ENCODE data around the gene LILRB5.
"Not testable (repeated sequence)": the region's sequence is repeated elsewhere in the genome, so short reads cannot be mapped to it uniquely, and the experiment has no call there.

Gene LILRB5

DNA sequence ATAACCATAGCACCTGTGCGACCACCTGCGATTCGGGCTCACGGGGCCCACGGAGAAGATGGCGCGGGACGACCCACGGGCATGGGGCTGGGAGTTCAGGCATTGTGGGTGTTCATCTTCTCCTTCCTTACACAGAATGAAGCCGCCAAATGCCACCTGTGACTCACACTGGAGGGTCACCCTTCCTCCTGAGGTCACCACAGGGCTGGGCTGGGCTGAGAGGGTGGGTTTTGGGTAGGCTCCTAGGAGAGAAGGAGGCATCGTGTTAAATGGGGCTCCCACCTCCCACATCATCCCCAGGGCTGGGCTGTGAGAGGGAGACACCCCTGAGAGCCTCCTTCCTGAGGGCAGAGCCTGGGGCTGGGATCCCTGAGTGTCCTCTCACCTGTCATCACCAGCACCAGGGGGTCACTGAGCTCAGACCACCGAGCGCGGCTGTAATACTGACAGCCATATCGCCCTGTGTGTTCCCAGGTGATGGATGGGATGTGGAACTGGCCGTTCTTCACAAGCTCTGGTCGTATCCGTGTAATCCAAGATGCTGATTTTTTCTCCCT, 22.4 kb upstream of the LILRB5 start:
- Histone ChIP-seq H3K27me3 (ENCODE audit: low read length) (no peaks in the 10 kb centered on the region), H3K9me3 (ENCODE audit: insufficient read depth, low read length) (no peaks in the 10 kb centered on the region), H3K4me3 (ENCODE audit: insufficient read depth, low read length, poor library complexity, severe bottlenecking) (no peak overlapping the region), H3K36me3 (ENCODE audit: low read length) (no peaks in the 10 kb centered on the region), H3K27ac (ENCODE audit: low read depth, low read length) (no peak overlapping the region), H2AFZ (ENCODE audit: low read depth, low read length, severe bottlenecking) (no peak overlapping the region), H3K9me2 (replicated peaks; ENCODE audit: insufficient read depth, low read length) (no peaks in the 10 kb centered on the region), H3K4me2 (ENCODE audit: low read depth, low read length, poor library complexity, severe bottlenecking) (no peak overlapping the region), H3K9ac (ENCODE audit: low read length) (no peak overlapping the region), H3F3A (ENCODE audit: insufficient read depth) (no peaks in the 10 kb centered on the region), H3K79me2 (ENCODE audit: insufficient read depth, low read length) (no peaks in the 10 kb centered on the region), H4K20me1 (ENCODE audit: low read depth, low read length) (no peaks in the 10 kb centered on the region)
- TF ChIP-seq EZH2phosphoT487 (conservative IDR thresholded peaks at IDR 0.05; ENCODE audit: low read length), result no peak
- TF ChIP-seq, protein P1, sequence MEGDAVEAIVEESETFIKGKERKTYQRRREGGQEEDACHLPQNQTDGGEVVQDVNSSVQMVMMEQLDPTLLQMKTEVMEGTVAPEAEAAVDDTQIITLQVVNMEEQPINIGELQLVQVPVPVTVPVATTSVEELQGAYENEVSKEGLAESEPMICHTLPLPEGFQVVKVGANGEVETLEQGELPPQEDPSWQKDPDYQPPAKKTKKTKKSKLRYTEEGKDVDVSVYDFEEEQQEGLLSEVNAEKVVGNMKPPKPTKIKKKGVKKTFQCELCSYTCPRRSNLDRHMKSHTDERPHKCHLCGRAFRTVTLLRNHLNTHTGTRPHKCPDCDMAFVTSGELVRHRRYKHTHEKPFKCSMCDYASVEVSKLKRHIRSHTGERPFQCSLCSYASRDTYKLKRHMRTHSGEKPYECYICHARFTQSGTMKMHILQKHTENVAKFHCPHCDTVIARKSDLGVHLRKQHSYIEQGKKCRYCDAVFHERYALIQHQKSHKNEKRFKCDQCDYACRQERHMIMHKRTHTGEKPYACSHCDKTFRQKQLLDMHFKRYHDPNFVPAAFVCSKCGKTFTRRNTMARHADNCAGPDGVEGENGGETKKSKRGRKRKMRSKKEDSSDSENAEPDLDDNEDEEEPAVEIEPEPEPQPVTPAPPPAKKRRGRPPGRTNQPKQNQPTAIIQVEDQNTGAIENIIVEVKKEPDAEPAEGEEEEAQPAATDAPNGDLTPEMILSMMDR (IDR thresholded peaks at IDR 0.05; ENCODE audit: insufficient read depth, low read length, poor library complexity, severe bottlenecking), result no peak

DNA sequence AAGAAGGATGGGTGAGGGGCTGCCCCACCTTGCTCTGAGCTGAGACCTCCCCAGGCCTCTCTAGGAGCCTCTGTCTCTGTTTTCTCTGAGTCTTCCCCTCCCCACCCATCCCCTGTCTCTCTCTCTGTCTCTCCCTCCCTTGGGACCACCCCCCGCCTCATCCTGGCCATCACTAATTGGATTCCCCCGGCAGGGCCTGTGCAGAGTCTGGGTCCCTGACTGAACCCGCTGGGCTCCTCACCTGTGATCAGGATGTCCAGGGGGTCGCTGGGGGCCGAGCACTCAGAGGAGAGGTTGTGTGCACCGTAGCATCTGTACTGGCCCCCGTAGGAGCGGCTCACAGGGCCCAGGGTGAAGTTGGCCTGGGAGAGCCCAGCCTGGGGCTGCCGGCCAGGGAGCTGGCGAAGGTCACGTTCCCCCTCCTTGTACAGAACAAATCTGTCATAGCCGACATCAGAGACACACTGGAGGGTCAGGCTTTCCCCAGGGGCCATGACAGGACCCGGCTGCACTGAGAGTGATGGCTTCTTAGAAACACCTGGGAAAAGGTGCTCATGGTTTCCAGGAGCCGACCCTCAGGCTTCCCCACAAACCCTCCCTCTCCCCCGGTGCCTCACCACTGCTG, 21.6 kb upstream of the LILRB5 start:
- not testable (repeated sequence) for H3K79me2 ChIP-seq (ENCODE audit: insufficient read depth, low read length); H3K36me3 ChIP-seq (ENCODE audit: low read length); H3K9ac ChIP-seq (ENCODE audit: low read length); H2AFZ ChIP-seq (ENCODE audit: low read depth, low read length, severe bottlenecking); H3K9me3 ChIP-seq (ENCODE audit: insufficient read depth, low read length); H4K20me1 ChIP-seq (ENCODE audit: low read depth, low read length); H3K4me3 ChIP-seq (ENCODE audit: insufficient read depth, low read length, poor library complexity, severe bottlenecking); H3F3A ChIP-seq (ENCODE audit: insufficient read depth); H3K4me2 ChIP-seq (ENCODE audit: low read depth, low read length, poor library complexity, severe bottlenecking); H3K9me2 ChIP-seq (replicated peaks; ENCODE audit: insufficient read depth, low read length); H3K27me3 ChIP-seq (ENCODE audit: low read length); H3K27ac ChIP-seq (ENCODE audit: low read depth, low read length)

DNA sequence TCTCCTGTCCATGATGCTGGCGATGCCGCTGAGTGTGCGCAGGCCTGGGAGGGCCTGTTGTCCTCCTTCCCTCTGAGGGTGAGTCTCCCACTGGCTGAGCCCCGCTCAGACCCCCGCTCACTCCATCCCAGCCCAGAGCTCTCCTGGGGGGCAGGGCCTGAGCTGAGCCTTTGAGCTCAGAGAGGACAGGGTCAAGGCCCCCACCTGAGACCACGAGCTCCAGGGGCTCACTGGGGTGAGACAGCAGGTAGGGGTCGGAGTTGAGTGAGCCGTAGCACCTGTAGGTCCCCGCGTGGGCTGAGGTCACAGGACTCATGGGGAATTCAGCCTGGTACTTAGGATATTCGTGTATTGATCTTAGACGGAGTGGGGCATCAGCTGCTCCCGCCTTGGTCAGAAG, 21.0 kb upstream of the LILRB5 start:
- H3K9me3 ChIP-seq (ENCODE audit: insufficient read depth, low read length); H3K9ac ChIP-seq (ENCODE audit: low read length); H3K79me2 ChIP-seq (ENCODE audit: insufficient read depth, low read length); H3K9me2 ChIP-seq (replicated peaks; ENCODE audit: insufficient read depth, low read length); H2AFZ ChIP-seq (ENCODE audit: low read depth, low read length, severe bottlenecking); H3K4me3 ChIP-seq (ENCODE audit: insufficient read depth, low read length, poor library complexity, severe bottlenecking); H3F3A ChIP-seq (ENCODE audit: insufficient read depth); H3K36me3 ChIP-seq (ENCODE audit: low read length); H4K20me1 ChIP-seq (ENCODE audit: low read depth, low read length); H3K27me3 ChIP-seq (ENCODE audit: low read length); H3K4me2 ChIP-seq (ENCODE audit: low read depth, low read length, poor library complexity, severe bottlenecking); H3K27ac ChIP-seq (ENCODE audit: low read depth, low read length): not testable (repeated sequence)

DNA sequence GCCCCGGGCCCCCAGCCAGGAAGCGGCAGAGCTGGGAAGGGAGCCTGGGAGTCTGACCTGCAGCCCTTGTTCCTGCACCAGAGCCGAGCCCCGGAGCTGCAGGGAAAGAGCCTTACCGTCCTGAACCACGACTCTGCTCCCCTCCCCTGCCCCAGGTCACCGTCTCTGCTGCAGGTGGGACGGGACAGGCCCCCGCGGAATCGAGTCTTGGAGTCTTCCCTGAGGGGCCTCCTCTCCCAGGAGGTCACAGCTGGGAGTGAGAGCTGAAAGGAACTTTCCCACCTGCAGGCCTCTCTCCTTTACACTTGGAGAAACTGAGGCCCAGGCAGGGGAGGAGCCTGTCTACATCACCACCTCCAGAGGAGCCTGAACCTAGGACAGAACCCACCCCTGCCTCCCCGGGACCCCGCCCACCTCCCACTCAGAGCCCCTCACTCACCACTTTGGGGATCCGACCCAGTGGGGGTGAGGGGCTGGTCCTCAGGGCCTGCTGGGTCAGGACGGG, 20.1 kb upstream of the LILRB5 start:
- H2AFZ ChIP-seq (ENCODE audit: low read depth, low read length, severe bottlenecking); H3K79me2 ChIP-seq (ENCODE audit: insufficient read depth, low read length); H3K9me3 ChIP-seq (ENCODE audit: insufficient read depth, low read length); H4K20me1 ChIP-seq (ENCODE audit: low read depth, low read length); H3K36me3 ChIP-seq (ENCODE audit: low read length); H3K9me2 ChIP-seq (replicated peaks; ENCODE audit: insufficient read depth, low read length); H3K9ac ChIP-seq (ENCODE audit: low read length); H3K27ac ChIP-seq (ENCODE audit: low read depth, low read length); H3K27me3 ChIP-seq (ENCODE audit: low read length); H3K4me3 ChIP-seq (ENCODE audit: insufficient read depth, low read length, poor library complexity, severe bottlenecking); H3F3A ChIP-seq (ENCODE audit: insufficient read depth); H3K4me2 ChIP-seq (ENCODE audit: low read depth, low read length, poor library complexity, severe bottlenecking): not testable (repeated sequence)

DNA sequence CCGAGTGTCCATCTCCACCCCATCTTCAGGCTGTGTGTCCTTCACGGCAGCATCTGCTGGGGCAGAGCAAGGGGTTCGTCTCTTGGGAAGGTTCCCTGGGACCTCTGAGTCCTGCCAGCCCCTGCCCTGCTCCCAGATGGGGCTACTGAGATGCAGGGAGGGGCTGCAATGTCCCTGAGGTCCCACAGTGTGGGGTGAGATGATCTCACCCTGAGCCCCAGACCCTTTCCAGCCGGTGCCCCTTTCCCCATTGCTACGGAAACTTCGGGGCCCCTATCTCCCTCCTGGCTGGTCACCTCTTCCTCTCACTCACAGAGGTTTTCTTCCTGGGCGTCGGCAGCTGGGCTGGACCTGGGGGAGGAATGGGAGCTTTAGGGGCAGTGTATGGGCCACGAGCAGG, 18.9 kb upstream of the LILRB5 start:
- H3K4me2 ChIP-seq (ENCODE audit: low read depth, low read length, poor library complexity, severe bottlenecking), result no peak overlapping the region

DNA sequence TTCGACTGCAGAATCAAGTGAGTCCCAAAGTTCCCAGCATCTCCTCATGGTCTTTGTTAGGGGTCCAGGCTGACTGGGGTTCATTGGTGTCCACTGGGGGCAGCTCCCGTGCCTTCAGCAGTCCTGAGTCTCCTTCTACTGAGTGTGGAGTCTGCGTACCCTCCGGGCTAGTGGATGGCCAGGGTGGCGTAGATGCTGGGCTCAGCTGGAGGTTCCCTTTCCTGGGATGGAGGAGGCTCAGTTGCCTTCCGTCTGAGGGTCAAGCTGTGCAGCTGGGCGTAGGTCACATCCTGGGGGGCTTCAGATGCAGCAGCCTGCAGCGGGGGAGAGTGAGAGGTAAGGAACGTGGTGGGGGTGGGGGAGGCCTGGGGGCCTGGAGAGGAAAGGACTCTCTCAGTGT, 17.4 kb upstream of the LILRB5 start:
- not testable (repeated sequence) for H3K4me2 ChIP-seq (ENCODE audit: low read depth, low read length, poor library complexity, severe bottlenecking); H3K9ac ChIP-seq (ENCODE audit: low read length)

More for the DNA sequence above, 18.9 kb upstream of the LILRB5 start:
- Histone ChIP-seq H3F3A (ENCODE audit: insufficient read depth) (no peaks in the 10 kb centered on the region), H3K4me3 (ENCODE audit: insufficient read depth, low read length, poor library complexity, severe bottlenecking) (no peak overlapping the region), H3K36me3 (ENCODE audit: low read length) (no peaks in the 10 kb centered on the region), H3K27me3 (ENCODE audit: low read length) (no peaks in the 10 kb centered on the region), H3K9me2 (replicated peaks; ENCODE audit: insufficient read depth, low read length) (no peaks in the 10 kb centered on the region), H3K9me3 (ENCODE audit: insufficient read depth, low read length) (no peaks in the 10 kb centered on the region), H3K27ac (ENCODE audit: low read depth, low read length) (no peak overlapping the region), H4K20me1 (ENCODE audit: low read depth, low read length) (no peaks in the 10 kb centered on the region), H2AFZ (ENCODE audit: low read depth, low read length, severe bottlenecking) (no peak overlapping the region), H3K9ac (ENCODE audit: low read length) (no peak overlapping the region), H3K79me2 (ENCODE audit: insufficient read depth, low read length) (no peaks in the 10 kb centered on the region)
- TF ChIP-seq EZH2phosphoT487 (conservative IDR thresholded peaks at IDR 0.05; ENCODE audit: low read length), result no peak
- TF ChIP-seq, protein P1 (IDR thresholded peaks at IDR 0.05; ENCODE audit: insufficient read depth, low read length, poor library complexity, severe bottlenecking), result no peak

More for the DNA sequence above, 17.4 kb upstream of the LILRB5 start:
- H4K20me1 ChIP-seq (ENCODE audit: low read depth, low read length); H3K27ac ChIP-seq (ENCODE audit: low read depth, low read length); H3K4me3 ChIP-seq (ENCODE audit: insufficient read depth, low read length, poor library complexity, severe bottlenecking); H3K27me3 ChIP-seq (ENCODE audit: low read length); H3K9me2 ChIP-seq (replicated peaks; ENCODE audit: insufficient read depth, low read length); H3K79me2 ChIP-seq (ENCODE audit: insufficient read depth, low read length); H2AFZ ChIP-seq (ENCODE audit: low read depth, low read length, severe bottlenecking); H3K9me3 ChIP-seq (ENCODE audit: insufficient read depth, low read length); H3K36me3 ChIP-seq (ENCODE audit: low read length); H3F3A ChIP-seq (ENCODE audit: insufficient read depth): not testable (repeated sequence)
